K562 (cell line): Measurements from ENCODE around the gene CASKIN1.

Experiments
- POLR2AphosphoS5 ChIP-seq: IDR thresholded peaks from 2 replicates; pipeline ENCODE4 v1.6.1; 2011; ENCODE audit warnings: mild to moderate bottlenecking, low read depth, low read length, moderate library complexity; ENCODE audit not compliant: control insufficient read depth, insufficient read depth
- RCOR1 ChIP-seq, 2 experiments: IDR thresholded peaks; 2 replicates each; pipeline ENCODE4 v1.6.1; 2012; ENCODE audit warnings: low read depth in 2 of 2, low read length in 2 of 2, borderline replicate concordance in 1 of 2, improper control_type of control experiment in 1 of 2
- SP1 ChIP-seq: sonication (generic); formaldehyde crosslinking; IDR thresholded peaks from 2 replicates; pipeline ENCODE4 v1.8.1; 2022; ENCODE audit warnings: mild to moderate bottlenecking, missing genetic modification reagents
- TF ChIP-seq, protein P1 (sequence below): fragments of 250-450 bp; sonication (Bioruptor Pico); IDR thresholded peaks from 2 replicates; pipeline ENCODE4 v1.4.0; 2020; ENCODE audit warnings: mild to moderate bottlenecking, moderate library complexity, borderline replicate concordance

GRCh38 chr16:2147378-2147777 is 49.0 kb downstream of the CASKIN1 start:
- TF ChIP-seq, protein P1, sequence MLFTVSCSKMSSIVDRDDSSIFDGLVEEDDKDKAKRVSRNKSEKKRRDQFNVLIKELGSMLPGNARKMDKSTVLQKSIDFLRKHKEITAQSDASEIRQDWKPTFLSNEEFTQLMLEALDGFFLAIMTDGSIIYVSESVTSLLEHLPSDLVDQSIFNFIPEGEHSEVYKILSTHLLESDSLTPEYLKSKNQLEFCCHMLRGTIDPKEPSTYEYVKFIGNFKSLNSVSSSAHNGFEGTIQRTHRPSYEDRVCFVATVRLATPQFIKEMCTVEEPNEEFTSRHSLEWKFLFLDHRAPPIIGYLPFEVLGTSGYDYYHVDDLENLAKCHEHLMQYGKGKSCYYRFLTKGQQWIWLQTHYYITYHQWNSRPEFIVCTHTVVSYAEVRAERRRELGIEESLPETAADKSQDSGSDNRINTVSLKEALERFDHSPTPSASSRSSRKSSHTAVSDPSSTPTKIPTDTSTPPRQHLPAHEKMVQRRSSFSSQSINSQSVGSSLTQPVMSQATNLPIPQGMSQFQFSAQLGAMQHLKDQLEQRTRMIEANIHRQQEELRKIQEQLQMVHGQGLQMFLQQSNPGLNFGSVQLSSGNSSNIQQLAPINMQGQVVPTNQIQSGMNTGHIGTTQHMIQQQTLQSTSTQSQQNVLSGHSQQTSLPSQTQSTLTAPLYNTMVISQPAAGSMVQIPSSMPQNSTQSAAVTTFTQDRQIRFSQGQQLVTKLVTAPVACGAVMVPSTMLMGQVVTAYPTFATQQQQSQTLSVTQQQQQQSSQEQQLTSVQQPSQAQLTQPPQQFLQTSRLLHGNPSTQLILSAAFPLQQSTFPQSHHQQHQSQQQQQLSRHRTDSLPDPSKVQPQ (CRISPR knock-in tag): no peak
- TF ChIP-seq RCOR1 (IDR thresholded peaks at IDR 0.05; ENCODE audit: borderline replicate concordance in 1 of 2, low read depth in 2 of 2, low read length in 2 of 2) (no peak), SP1 (CRISPR knock-in tag) (no peak), POLR2AphosphoS5 (no peak)
